SHP77 (cell line): ENCODE results near the gene CSMD2.

Source experiments
- DNase-seq, 2 experiments: peaks; one replicate each; lab custom pipeline; 2025; lab: John Stamatoyannopoulos, UW

The CSMD2 gene

GRCh38 chr1:33819290-33819912 lies 345.6 kb downstream of the CSMD2 start:
- DNase-seq: no peak

- DNase-seq: no peak
These were observed 347.0 kb downstream of the CSMD2 start for GRCh38 chr1:33818071-33818470.

GRCh38 chr1:33815061-33815460 lies 350.0 kb downstream of the CSMD2 start:
- no peak for DNase-seq

GRCh38 chr1:33814166-33814565 lies 350.9 kb downstream of the CSMD2 start:
- no peak for DNase-seq

GRCh38 chr1:33810571-33810970 lies 354.5 kb downstream of the CSMD2 start:
- no peak for DNase-seq

- no peak for DNase-seq
These were observed 359.0 kb downstream of the CSMD2 start for GRCh38 chr1:33805988-33806387.

GRCh38 chr1:33802268-33802667 lies 362.8 kb downstream of the CSMD2 start:
- DNase-seq: no peak

GRCh38 chr1:33797849-33798248 lies 367.2 kb downstream of the CSMD2 start:
- no peak for DNase-seq

- no peak for DNase-seq
These were observed 372.4 kb downstream of the CSMD2 start for GRCh38 chr1:33792651-33793050.

- DNase-seq: no peak
These were observed 372.8 kb downstream of the CSMD2 start for GRCh38 chr1:33792216-33792615.

- no peak for DNase-seq
These were observed 373.8 kb downstream of the CSMD2 start for GRCh38 chr1:33791251-33791650.

- DNase-seq: no peak
These were observed 374.5 kb downstream of the CSMD2 start for GRCh38 chr1:33790577-33790976.

GRCh38 chr1:33784876-33785275 lies 380.2 kb downstream of the CSMD2 start:
- DNase-seq: no peak

- no peak for DNase-seq
These were observed 382.3 kb downstream of the CSMD2 start for GRCh38 chr1:33782776-33783175.

GRCh38 chr1:33781652-33782051 lies 383.4 kb downstream of the CSMD2 start:
- DNase-seq: no peak

- no peak for DNase-seq
These were observed 387.7 kb downstream of the CSMD2 start for GRCh38 chr1:33777337-33777736.

- DNase-seq: no peak
These were observed 396.2 kb downstream of the CSMD2 start for GRCh38 chr1:33768821-33769220.

GRCh38 chr1:33768106-33768505 lies 396.9 kb downstream of the CSMD2 start:
- DNase-seq: no peak

GRCh38 chr1:33764149-33764548 lies 400.9 kb downstream of the CSMD2 start:
- DNase-seq: no peak

GRCh38 chr1:33763406-33763805 lies 401.6 kb downstream of the CSMD2 start:
- DNase-seq: no peak

GRCh38 chr1:33762962-33763361 lies 402.1 kb downstream of the CSMD2 start:
- DNase-seq: no peak

GRCh38 chr1:33762109-33762830 lies 402.8 kb downstream of the CSMD2 start:
- no peak for DNase-seq

GRCh38 chr1:33758698-33759097 lies 406.3 kb downstream of the CSMD2 start:
- no peak for DNase-seq
